Effector CD4-positive, alpha-beta T cell (primary cell): Measurements from ENCODE around the gene SLC43A2.
A peak's percentile ranks its signal among the peaks of the same experiment; 100 is the strongest.
"Not testable (repeated sequence)": the region's sequence is repeated elsewhere in the genome, so short reads cannot be mapped to it uniquely, and the experiment has no call there.

Experiments used
- DNase-seq: peaks from one replicate; pipeline ENCODE4 v3.0.0-alpha.2; 2020

Gene SLC43A2

GRCh38 chr17:1588821-1589585 lies 39.6 kb downstream of the SLC43A2 start:
- DNase-seq: no peak

GRCh38 chr17:1584167-1584566 lies 44.5 kb downstream of the SLC43A2 start:
- DNase-seq: no peak

DNA sequence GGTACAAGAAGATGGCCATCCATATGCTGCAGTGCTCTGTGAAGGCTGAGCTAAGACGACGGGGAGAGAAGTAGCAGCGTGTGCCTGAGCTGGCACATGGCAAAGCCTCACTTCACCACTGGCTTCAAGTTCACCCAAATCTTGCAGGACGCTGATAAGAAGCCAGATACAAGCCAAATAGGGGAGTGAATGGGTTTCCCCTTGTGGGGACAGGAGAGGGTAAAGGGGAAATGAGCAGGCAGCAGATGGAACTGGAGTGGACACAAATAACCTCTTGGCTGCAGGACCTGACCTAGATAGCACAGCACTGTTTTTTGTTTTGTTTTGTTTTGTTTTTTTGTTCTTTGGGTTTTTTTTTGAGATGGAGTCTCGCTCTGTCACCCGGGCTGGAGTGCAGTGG lies 45.1 kb downstream of the SLC43A2 start:
- no peak for DNase-seq

GRCh38 chr17:1582374-1582773 lies 46.3 kb downstream of the SLC43A2 start:
- DNase-seq: no peak

DNA sequence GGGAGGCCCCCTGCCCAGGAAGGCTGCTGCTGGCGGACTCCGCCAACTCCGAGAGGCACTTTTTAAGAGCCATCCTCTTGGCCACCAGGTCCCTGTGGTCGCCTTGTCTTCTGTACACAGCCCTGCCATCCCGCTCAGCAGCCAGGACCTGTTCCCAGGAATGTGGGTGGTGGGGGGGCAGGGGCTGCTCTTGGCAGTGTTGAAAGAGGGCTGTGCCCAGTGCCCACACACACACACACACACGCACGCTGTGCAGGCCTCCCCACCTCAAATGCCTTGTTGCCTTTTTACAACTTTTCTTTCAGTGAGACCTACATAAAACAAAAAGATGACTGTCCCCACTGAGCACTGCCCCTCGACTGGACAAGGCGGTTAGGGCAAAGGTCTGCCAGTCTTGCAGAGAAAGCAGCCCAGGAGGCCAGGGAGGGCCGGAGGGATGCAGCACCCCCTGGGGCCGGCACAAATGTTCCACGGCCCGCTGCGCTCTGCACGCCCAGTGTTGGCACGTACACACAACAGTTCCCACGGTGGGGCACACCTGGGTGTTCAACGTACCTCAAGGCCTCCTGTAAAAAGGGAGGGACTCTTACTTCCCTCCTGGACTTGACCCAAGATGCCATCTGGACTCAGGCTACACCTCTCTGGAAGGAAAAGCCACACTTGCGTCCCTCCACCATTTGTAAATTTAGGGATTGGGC lies 47.5 kb downstream of the SLC43A2 start:
- no peak for DNase-seq

DNA sequence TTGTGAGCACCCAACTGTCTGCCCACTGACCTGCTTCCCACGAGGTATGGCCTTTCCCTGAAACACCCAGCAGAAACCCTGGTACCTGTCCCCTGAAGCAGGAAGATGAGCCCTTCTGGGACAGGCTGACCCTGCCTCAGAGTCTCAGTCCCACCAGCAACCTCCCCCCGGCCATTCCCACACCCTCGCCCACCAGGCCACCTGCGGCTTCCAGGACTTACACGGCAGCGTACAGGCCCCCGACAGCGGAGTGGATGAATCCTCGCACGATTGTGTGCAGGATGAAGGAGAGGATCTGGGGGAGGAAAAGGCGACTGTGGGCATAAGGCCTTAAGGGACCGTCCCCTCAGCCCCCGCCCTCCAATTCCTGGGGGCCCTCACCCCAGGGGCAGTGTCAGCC lies 50.6 kb downstream of the SLC43A2 start:
- DNase-seq: no peak

GRCh38 chr17:1577583-1578013 lies 51.0 kb downstream of the SLC43A2 start:
- DNase-seq: no peak

GRCh38 chr17:1577182-1577581 lies 51.5 kb downstream of the SLC43A2 start:
- DNase-seq: no peak

GRCh38 chr17:1576500-1576899 lies 52.1 kb downstream of the SLC43A2 start:
- no peak for DNase-seq

DNA sequence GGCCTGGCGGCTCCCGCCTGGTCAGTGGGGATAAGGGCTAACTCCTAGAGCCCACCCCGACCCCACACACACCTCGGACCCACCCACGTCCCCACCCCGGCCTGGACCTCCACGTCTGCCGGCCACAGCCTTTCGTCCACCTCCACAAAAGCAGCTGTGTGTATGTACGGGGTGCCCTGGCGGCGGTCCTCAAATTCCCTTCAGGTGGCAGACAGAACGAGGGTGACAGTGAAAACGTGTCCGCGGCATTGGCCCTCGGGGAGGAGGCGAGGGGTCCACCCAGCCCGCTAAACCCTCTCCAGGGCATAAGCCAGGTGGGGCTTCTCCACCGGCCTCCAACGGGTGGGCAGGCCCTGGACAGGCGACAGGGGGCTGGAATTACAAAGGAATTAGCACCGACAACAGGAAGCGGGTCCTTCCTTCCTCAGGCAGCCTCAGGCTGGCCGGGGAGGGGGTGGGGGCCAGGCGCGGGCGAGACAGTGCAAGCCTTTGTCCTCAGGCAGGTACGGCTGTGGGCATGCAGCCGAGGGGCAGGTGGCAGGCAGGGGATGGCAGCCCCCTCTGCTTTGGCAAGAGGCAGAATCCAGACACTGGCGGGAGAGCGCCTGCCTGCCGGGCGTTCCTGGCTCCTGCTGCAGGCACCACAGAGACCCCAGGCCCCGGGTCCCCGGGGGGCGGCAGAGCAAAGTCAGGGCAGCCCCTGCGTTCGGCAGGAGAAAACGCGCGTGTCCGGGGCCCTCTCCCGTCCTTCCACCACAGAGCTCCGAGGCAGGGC lies 53.8 kb downstream of the SLC43A2 start:
- DNase-seq: no peak

- DNase-seq: peak; percentile 22
These were observed 54.5 kb downstream of the SLC43A2 start for GRCh38 chr17:1573932-1574696.

GRCh38 chr17:1572646-1573045 lies 56.0 kb downstream of the SLC43A2 start:
- DNase-seq: not testable (repeated sequence)

DNA sequence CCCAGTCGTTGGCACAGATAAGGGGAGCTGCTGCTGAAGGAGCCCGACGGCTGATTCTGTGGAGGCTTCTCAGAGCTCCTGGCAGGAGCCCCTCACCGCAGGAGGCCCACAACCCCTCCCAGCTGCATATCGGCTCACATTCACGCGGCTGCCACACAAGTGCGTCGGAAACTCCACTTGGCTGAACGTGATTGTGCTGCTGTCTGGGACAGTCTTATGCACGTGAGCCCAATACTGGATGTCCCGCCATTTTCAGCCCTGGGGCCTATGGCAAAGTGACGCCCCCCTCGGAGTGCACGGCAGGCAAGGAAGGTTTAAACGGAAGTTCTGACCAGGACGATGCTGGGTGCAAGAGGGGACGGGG lies 57.3 kb downstream of the SLC43A2 start:
- no peak for DNase-seq

DNA sequence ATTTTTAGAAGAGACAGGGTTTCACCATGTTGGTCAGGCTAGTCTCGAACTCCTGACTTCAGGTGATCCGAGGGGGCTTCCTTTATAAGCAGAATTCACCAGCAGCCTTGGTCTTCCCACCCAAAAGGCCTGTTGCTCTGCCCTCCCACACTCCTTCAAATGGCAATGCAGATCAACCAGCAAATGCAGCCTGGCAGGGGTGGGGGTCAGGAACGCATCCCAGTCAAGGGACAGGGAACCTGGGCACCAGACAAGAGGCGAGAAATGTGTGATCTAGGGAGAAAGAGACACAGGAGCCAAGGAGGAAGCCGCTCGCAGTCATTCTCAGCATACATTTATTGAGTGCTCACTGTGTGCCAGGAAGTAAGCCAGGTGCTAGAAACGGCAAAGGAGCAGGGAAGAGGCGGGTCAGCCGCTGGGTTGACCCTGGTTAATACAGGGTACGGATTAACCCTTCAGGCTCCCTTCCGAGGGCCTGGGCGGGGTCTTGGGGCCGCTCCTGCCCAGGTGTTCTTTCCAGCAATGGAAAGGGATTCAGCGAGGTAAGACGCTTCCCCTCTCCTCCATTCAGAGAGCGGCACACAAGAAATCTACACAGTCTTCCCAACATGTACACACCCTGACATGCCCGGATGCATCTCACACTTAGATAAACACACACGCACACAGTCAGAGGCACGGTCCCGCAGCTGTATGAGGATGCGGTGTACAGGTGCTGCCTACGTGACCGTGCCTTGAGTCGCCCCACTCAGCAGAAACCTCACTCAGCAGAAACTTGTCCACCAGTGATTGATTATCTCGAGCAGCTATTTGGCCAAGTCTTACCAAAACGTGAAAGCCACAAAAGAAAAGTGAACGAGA lies 59.5 kb downstream of the SLC43A2 start:
- DNase-seq: no peak

GRCh38 chr17:1566505-1567199 lies 62.0 kb downstream of the SLC43A2 start:
- DNase-seq: peak; percentile 7

DNA sequence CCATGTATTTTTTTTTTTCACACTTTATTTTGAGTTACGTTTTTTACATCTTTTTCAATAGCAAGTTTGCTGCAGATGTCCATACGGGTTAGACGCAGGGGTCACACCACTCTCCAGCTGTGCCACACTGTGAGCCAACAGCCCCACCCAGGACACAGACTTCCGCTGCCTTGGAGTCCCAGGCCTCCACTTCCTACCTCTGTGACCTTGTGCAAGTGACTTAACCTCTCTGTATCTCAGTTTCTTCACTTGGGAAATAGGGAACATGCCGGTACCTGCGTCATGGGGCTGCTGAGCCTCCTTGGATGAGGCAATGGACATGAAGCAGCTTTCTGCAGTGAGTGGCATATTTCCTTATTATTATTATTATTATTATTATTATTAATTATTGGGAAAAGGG lies 62.8 kb downstream of the SLC43A2 start:
- no peak for DNase-seq

GRCh38 chr17:1563786-1564613 lies 64.6 kb downstream of the SLC43A2 start:
- DNase-seq: no peak

GRCh38 chr17:1563471-1563785 lies 65.2 kb downstream of the SLC43A2 start:
- DNase-seq: not testable (repeated sequence)

DNA sequence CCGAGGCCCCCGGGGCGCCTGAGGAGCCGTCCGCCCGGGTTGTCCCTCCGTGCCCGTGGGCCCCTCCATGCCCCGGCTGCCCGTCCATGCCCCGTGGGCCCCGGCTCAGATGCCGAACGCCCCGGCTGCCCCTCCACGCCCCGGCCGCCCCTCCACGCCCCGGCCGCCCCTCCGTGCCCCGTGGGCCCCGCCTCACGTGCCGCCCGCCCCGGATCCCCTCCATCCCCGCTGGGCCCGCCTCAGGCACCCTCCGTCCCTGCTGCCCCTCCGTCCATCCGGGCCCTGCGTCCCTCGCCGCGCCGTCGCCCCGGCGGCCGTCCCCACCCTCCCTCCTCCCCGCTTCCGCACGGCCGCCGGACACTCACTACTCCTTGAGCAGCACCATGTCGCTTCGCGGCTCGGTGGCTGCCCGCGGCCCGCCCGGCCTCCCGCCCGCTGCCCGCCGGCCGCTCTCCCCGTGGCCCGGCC lies 66.4 kb downstream of the SLC43A2 start:
- no peak for DNase-seq
